ENCODE results near the gene ECEL1.

DNA sequence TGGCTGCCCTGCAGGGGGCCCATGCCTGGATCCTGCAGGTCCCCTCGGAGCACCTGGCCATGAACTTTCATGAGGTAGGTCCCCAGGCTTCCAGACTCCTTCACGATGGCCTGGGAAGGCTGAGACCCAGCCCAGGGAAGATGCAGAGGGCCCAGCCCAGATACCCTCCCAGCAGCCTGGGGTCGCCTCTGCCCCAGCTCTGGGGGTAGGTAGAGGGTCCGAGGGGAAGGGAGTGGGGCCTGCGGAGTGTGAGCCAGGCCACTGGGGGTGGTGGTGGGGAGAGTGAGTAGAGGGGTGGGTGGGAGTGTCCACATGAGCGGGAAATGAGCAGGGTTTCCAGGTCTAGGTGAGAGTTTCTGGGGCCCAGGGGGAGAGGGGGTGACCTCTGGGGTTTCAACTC lies 37.1 kb upstream of the ECEL1 start:
- TF ChIP-seq CTCF (IDR thresholded peaks at IDR 0.05): no peak
- no peak for TF ChIP-seq POLR2A (IDR thresholded peaks at IDR 0.05)
